Limb (tissue), 2 donors: ENCODE data around the gene CCR3.
"Not testable (repeated sequence)": the region's sequence is repeated elsewhere in the genome, so short reads cannot be mapped to it uniquely, and the experiment has no call there.

Experiments used
- DNase-seq, 2 donors: peaks; one replicate each; pipeline ENCODE4 v3.0.0-alpha.2; 2016; ENCODE audit errors: extremely low spot score in 2 of 2

Gene CCR3

DNA sequence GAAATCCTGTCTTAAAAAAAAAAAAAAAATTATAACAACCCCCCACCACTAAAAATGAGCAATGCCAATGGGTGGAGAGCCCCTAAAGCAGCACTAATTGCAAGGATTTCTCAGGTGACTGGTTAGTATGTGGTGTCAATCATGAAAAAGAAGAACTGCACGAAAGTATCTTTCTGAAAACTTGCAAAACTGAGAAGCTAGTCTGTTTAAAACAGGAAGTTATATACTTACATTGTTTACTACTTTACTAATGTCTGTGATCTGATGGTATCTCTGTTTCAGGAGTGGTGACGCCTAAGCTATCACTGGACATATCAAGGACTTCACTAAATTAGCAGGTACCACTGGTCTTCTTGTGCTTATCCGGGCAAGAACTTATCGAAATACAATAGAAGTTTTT, at the start of gene CCR3:
Gene CCR3, plus strand, starts transcription at position 341 of the 400 bp plus-strand sequence. CDS start 22,699 bp downstream, outside the sequence.
- no peak for DNase-seq

GRCh38 chr3:46192939-46193338, 49.3 kb upstream of the CCR3 start:
- no peak for DNase-seq

GRCh38 chr3:46193436-46193835, 48.8 kb upstream of the CCR3 start:
- DNase-seq, result no peak

GRCh38 chr3:46194868-46195553, 47.2 kb upstream of the CCR3 start:
- DNase-seq, result no peak

DNA sequence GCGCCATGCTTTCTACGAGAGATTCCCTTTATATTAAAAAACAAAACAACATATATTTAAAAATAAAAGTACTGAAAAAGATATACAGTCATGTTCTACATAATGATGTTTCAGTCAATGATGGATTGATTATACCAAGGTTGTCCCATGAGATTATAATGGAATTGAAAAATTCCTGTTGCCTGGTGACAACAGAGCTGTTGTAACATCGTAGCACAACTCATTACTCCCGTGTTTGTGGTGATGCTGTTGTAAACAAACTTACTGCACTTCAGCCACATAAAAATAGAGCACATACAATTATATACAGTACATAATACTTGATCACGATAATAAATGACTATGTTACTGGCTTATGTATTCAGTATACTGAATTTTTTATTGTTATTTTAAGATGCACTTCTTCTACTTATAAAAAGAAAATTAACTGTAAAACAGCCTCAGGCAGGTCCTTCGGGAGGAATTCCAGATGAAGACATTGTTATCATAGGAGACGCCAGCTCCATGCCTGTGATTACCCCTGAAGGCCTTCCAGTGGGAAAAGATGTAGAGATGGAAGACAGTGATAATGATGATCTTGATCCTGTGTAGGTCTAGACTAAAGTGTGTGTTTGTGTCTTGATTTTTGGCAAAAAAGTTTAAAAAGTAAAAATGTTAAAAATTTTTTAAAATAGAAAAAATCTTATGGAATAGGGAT, 45.9 kb upstream of the CCR3 start:
- DNase-seq, result no peak

- DNase-seq, result no peak
Observed at GRCh38 chr3:46200211-46200610, 42.0 kb upstream of the CCR3 start.

GRCh38 chr3:46200790-46201189, 41.5 kb upstream of the CCR3 start:
- no peak for DNase-seq

DNA sequence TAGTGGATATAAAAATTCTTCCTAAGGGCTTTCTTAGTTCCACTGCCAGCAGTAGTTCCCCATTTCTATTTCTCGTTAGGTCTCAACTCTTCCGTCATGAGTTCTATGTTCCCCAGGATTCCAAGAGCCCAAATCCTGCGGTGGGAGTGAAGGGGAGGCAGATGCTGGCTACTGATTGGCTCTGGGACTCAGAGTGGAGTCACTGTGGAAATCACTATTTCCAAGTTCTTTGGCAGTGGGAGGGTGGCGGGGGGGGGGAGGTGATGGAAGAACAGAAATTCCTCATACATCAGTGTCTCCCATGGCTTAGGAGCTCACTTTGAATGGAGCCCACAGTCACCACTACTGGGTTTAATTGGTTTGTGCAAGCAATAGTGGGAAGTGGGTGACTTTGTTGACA, 39.7 kb upstream of the CCR3 start:
- no peak for DNase-seq

GRCh38 chr3:46203681-46204080, 38.6 kb upstream of the CCR3 start:
- DNase-seq, result no peak

GRCh38 chr3:46205286-46205960, 36.8 kb upstream of the CCR3 start:
- no peak for DNase-seq

DNA sequence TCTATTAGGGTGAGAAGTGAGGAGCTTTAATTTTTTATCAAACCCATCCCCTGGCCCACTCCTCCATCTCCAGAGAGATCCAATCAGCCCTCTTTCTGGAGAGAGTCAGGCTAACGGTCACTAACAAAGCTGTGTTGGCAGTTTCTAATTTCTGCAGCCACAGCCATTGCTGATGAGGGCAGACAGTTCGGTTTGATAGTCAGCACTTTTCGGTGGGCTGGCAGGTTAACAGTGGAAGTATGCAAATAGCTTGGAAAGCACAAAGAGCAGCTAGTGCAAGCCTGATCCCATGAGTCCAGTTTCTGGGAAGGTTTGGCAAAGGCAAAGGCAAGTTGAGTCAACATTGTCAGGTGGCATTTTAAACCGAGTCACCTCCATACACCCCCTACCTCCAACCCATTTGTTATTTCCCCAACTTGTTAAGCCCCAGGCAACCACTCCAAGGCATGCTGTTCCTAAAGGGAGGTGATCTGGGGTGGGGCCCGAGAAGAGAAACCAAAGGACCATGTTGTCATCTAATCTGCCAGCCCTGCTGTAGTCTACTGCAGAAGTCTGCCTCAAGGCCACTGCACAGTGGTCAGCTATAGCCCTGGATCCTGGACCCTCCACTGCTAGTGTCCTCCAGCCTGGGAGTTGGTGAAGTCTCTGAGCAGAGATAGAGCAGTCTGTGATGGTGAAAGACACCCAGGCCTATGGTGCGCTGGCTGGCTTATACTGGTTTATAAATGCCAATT, 35.8 kb upstream of the CCR3 start:
- no peak for DNase-seq

DNA sequence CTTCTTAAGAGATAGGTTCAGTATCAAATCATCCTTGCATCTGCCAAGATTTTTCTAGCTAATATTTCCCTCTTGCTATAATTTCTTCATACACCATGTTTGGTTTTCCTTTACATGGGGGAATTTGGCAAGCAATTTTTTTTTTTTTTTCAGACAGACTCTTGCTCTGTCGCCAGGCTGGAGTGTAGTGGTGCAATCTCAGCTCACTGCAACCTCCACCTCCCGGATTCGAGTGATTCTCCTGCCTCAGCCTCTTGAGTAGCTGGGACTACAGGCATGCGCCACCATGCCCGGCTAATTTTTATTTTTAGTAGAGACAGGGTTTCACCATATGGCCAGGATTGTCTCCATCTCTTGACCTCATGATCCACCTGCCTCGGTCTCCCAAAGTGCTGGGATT, 34.7 kb upstream of the CCR3 start:
- DNase-seq, result not testable (repeated sequence)

DNA sequence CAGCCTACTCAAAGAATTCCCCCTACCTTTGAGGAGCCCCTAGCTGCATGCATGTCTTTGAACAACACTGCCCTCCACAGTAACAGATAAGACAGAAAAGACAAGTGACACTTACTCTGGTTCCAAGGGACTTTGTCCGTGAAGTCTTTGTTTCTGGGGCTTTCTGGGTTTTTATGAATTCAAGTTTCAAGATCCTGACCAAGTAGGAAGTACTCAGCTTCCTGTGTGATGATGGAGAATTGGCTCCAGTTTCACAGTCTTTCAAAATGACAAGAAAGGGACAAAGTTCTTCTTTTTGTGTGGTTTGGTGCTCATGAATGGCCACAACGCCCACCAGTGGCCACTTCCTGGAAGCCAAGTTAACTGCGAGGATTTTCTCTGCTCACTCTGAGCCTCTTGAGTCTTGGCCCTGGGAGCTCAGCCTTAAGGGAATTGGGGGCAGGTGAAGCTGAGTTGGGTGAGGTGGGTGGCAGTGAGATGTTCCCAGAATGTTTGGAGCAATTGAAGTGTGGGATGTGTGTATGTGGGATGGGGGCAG, 34.0 kb upstream of the CCR3 start, which contains the start of gene CCR1:
Gene CCR1, minus strand, starts transcription at position 147 of the 538 bp plus-strand sequence. CDS start 4,000 bp downstream, outside the sequence.
- no peak for DNase-seq

DNA sequence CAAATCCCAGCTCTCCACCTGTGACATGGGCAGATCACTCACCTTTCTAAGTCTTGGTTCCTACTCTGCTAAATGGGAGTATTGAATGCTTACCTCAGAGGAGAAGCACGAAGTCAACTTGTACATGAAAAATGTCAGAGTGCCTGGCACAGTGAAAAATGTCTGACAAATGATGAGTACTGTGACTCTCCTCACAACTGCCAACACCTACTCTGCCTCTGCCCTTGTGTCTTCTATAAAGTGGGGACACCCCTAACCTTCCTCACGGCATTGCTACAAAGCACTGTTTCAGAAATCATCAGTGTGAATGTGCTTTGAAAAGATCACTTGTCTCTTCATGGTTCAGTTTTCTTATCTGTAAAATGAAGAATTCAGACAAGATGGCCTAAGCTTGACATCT, 33.2 kb upstream of the CCR3 start:
- DNase-seq, result no peak

DNA sequence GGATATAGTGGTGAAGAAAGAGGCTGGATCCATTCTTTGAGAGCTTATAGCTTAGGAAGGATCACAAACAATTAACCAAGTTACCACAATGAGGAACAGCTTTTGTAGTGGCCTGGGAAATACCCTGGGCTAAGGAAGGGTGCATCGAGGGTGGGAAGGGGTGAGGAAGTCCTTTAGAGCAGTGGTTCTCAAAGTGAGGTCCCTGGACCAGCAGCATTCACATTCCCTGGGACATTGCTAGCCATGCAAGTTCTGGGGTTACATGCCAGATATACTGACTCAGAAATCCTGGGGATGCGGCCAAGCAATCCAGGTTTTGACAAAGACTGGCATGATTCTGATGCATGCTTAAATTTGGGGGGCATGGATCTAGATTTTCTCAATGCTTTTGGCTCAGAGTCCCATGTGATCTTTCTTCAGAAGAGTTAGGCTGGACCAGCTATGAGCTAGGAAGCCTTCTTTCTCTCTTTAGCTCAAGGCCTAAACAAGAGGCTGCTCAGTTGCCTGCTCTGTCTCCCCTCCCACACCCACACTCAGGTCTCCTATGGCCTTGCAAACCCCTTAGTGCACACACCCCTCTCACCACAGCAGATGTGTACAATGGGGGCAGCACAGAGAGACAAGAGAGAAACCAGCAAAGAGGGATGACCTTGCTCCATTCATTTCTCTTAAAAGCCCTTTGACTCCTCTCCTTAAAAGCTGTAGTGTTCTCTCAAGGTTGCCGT, 32.4 kb upstream of the CCR3 start:
- DNase-seq, result no peak

GRCh38 chr3:46212101-46212500, 30.2 kb upstream of the CCR3 start:
- DNase-seq, result no peak

GRCh38 chr3:46213201-46213600, 29.1 kb upstream of the CCR3 start:
- DNase-seq, result no peak

GRCh38 chr3:46214751-46215352, 27.4 kb upstream of the CCR3 start:
- no peak for DNase-seq

DNA sequence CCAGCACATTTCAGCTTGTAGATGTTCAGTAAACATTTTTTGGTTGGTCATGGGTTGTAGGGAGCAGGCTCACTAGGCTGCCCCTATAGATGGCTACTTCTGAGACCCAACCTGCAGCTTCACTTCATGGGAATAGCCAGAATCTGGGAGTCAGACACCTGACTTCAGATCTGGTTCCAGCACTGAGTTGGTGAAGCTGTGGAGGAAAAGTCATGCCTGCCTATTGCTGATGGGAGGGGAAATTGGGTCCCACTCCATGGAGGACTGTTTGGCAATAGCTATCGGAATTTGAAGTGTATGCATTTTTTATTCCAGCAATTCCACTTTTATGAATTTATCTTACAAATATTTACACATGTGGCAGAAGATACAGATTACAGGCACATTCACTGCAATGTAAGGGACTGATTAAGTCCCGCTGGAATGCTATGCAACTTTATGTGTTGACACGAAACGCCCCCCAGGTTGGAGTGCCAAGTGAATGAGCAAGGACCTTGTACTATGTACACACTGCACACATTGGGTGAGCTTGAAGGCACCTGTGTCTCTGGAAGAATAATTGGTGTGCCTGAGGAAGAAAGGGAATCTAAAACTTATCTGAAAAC, 26.3 kb upstream of the CCR3 start:
- no peak for DNase-seq

- DNase-seq, result no peak
Observed at GRCh38 chr3:46218196-46218709, 24.0 kb upstream of the CCR3 start.
